ENCODE results near the gene ORC1.

DNA sequence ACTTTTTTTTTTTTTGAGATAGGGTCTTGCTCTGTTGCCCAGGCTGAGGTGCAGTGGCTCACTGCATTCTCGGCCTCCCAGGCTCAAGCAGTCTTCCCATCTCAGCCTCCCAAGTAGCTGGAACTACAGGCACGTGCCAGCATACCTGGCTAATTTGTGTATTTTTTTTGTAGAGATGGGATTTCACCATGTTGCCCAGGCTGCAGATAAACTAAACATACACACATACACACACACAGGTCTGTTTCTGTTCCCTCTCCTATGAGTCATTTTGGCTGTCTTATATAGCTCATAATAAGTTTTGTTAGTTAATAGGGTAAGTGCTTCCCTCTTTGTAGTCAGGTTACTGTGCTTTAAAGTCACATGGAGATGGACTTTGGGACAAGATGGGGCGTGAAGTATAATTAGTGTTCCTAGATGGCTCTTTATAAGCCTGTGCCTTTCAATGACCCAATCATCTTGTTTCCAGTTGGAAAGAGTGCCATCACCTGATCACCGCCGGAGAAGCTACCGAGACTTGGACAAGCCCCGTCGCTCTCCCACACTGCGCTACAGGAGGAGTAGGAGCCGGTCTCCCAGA lies 9.3 kb upstream of the ORC1 start:
- TF ChIP-seq CTCF (IDR thresholded peaks at IDR 0.05) (no peak), POLR2A (IDR thresholded peaks at IDR 0.05) (no peak)
